ENCODE results near the gene SLC4A4. TPM values are rescaled to one million over a fixed set of nuclear protein-coding genes. Genes with fewer than 3 reads are reported as not detected.
"Not testable (repeated sequence)": the region's sequence is repeated elsewhere in the genome, so short reads cannot be mapped to it uniquely, and the experiment has no call there.

Gene SLC4A4
- total RNA-seq, 2 donors from 2014 or later: 0.32 to 0.76 TPM

- no peaks in the 10 kb centered on the region for H3K4me1 Mint-ChIP-seq
- no peak for ATAC-seq (replicated peaks)
These were observed 38.7 kb downstream of the SLC4A4 start for GRCh38 chr4:71377561-71377960.

GRCh38 chr4:71379126-71379525, 40.3 kb downstream of the SLC4A4 start:
- no peak for ATAC-seq (replicated peaks)
- H3K4me3 Mint-ChIP-seq: no peak overlapping the region
- H3K27me3 Mint-ChIP-seq: no peaks in the 10 kb centered on the region
- H3K27ac Mint-ChIP-seq: no peak overlapping the region
- H3K36me3 Mint-ChIP-seq (ENCODE audit: low read depth): no peaks in the 10 kb centered on the region
- H3K9me3 Mint-ChIP-seq: no peaks in the 10 kb centered on the region
- H3K4me1 Mint-ChIP-seq: no peaks in the 10 kb centered on the region

More at GRCh38 chr4:71377561-71377960, 38.7 kb downstream of the SLC4A4 start:
- no peaks in the 10 kb centered on the region for H3K27me3 Mint-ChIP-seq
- H3K9me3 Mint-ChIP-seq: no peaks in the 10 kb centered on the region
- H3K36me3 Mint-ChIP-seq (ENCODE audit: low read depth): no peaks in the 10 kb centered on the region
- no peak overlapping the region for H3K27ac Mint-ChIP-seq
- no peak overlapping the region for H3K4me3 Mint-ChIP-seq

- Mint-ChIP-seq H3K27ac (no peak overlapping the region), H3K4me1 (no peaks in the 10 kb centered on the region), H3K27me3 (no peaks in the 10 kb centered on the region), H3K36me3 (ENCODE audit: low read depth) (no peaks in the 10 kb centered on the region), H3K9me3 (no peaks in the 10 kb centered on the region), H3K4me3 (no peak overlapping the region)
- no peak for ATAC-seq (replicated peaks)
These were observed 42.0 kb downstream of the SLC4A4 start for GRCh38 chr4:71380788-71381187.

GRCh38 chr4:71382125-71382899, 43.5 kb downstream of the SLC4A4 start:
- ATAC-seq (replicated peaks): no peak
- Mint-ChIP-seq H3K4me1 (no peaks in the 10 kb centered on the region), H3K27me3 (peaks cover 3% of the 10 kb centered on the region), H3K9me3 (no peaks in the 10 kb centered on the region), H3K4me3 (no peak overlapping the region), H3K27ac (no peak overlapping the region), H3K36me3 (ENCODE audit: low read depth) (no peaks in the 10 kb centered on the region)

- H3K4me1 Mint-ChIP-seq: no peaks in the 10 kb centered on the region
- no peaks in the 10 kb centered on the region for H3K9me3 Mint-ChIP-seq
- no peaks in the 10 kb centered on the region for H3K36me3 Mint-ChIP-seq (ENCODE audit: low read depth)
- no peak for ATAC-seq (replicated peaks)
- H3K4me3 Mint-ChIP-seq: no peak overlapping the region
- peaks cover 3% of the 10 kb centered on the region for H3K27me3 Mint-ChIP-seq
- H3K27ac Mint-ChIP-seq: no peak overlapping the region
These were observed 44.2 kb downstream of the SLC4A4 start for GRCh38 chr4:71382900-71383560.

- no peak for ATAC-seq (replicated peaks)
- H3K4me3 Mint-ChIP-seq: no peak overlapping the region
- no peaks in the 10 kb centered on the region for H3K9me3 Mint-ChIP-seq
- H3K27ac Mint-ChIP-seq: no peak overlapping the region
- no peaks in the 10 kb centered on the region for H3K36me3 Mint-ChIP-seq (ENCODE audit: low read depth)
- no peaks in the 10 kb centered on the region for H3K4me1 Mint-ChIP-seq
- H3K27me3 Mint-ChIP-seq: peaks cover 3% of the 10 kb centered on the region
These were observed 45.2 kb downstream of the SLC4A4 start for GRCh38 chr4:71383984-71384383.

- no peaks in the 10 kb centered on the region for H3K36me3 Mint-ChIP-seq (ENCODE audit: low read depth)
- no peak overlapping the region for H3K4me3 Mint-ChIP-seq
- H3K27me3 Mint-ChIP-seq: peaks cover 24% of the 10 kb centered on the region
- H3K27ac Mint-ChIP-seq: no peak overlapping the region
- no peaks in the 10 kb centered on the region for H3K4me1 Mint-ChIP-seq
- no peak for ATAC-seq (replicated peaks)
- H3K9me3 Mint-ChIP-seq: no peaks in the 10 kb centered on the region
These were observed 50.5 kb downstream of the SLC4A4 start for GRCh38 chr4:71389149-71389827.

- no peaks in the 10 kb centered on the region for H3K9me3 Mint-ChIP-seq
- no peak overlapping the region for H3K27ac Mint-ChIP-seq
- no peaks in the 10 kb centered on the region for H3K4me1 Mint-ChIP-seq
- no peak overlapping the region for H3K4me3 Mint-ChIP-seq
- no peaks in the 10 kb centered on the region for H3K36me3 Mint-ChIP-seq (ENCODE audit: low read depth)
- H3K27me3 Mint-ChIP-seq: peaks cover 28% of the 10 kb centered on the region
- ATAC-seq (replicated peaks): no peak
These were observed 53.3 kb downstream of the SLC4A4 start for GRCh38 chr4:71392109-71392508.

DNA sequence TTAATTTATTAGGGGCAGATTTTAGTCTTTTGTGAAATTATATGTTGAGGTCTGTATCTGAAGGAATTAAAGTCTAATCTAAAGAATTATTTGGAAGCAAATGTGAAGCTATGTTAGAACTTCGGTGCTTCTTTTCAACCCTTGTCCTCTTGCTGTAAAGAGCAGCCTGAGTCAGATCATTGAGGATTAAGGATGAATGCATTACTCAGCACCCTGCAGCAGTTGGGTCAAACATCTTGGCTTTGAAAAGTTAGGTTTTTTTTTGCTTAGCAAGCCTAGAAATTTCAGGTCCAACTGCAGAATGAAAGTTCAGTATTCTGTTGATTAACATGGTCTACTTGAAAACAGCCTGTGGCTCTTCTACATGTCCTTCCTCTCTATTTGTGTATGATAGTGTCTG, 57.6 kb downstream of the SLC4A4 start:
- ATAC-seq (replicated peaks): no peak
- Mint-ChIP-seq H3K36me3 (ENCODE audit: low read depth) (no peaks in the 10 kb centered on the region), H3K4me3 (no peak overlapping the region), H3K4me1 (no peaks in the 10 kb centered on the region), H3K27ac (no peak overlapping the region), H3K27me3 (peaks cover 23% of the 10 kb centered on the region), H3K9me3 (no peaks in the 10 kb centered on the region)

GRCh38 chr4:71400810-71401209, 62.0 kb downstream of the SLC4A4 start:
- no peaks in the 10 kb centered on the region for H3K36me3 Mint-ChIP-seq (ENCODE audit: low read depth)

DNA sequence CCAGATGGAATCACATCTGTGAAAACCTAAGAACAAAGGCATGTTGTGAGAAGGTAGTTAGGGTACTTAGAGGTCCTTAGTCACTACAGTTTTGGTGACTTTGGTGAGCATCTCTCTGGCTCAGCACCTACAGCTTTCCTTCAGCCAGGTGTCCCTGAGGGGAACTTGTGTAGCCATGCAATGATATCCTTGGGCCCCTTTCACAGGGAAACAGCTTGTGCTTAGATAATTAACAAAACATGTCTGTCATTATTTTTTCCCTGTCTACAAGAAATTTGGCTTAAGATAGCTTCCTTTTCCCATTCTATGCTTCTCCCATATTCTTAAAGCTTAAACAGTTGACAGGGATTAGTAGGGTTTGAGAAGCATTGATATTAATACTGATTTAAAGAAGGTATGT, 63.8 kb downstream of the SLC4A4 start:
- Mint-ChIP-seq H3K27ac (no peak overlapping the region), H3K36me3 (ENCODE audit: low read depth) (no peaks in the 10 kb centered on the region), H3K27me3 (no peaks in the 10 kb centered on the region), H3K4me1 (no peaks in the 10 kb centered on the region), H3K9me3 (no peaks in the 10 kb centered on the region), H3K4me3 (no peak overlapping the region)
- no peak for ATAC-seq (replicated peaks)

More at GRCh38 chr4:71400810-71401209, 62.0 kb downstream of the SLC4A4 start:
- no peak for ATAC-seq (replicated peaks)
- no peaks in the 10 kb centered on the region for H3K9me3 Mint-ChIP-seq
- no peaks in the 10 kb centered on the region for H3K27me3 Mint-ChIP-seq
- H3K27ac Mint-ChIP-seq: no peak overlapping the region
- H3K4me1 Mint-ChIP-seq: no peaks in the 10 kb centered on the region
- no peak overlapping the region for H3K4me3 Mint-ChIP-seq

DNA sequence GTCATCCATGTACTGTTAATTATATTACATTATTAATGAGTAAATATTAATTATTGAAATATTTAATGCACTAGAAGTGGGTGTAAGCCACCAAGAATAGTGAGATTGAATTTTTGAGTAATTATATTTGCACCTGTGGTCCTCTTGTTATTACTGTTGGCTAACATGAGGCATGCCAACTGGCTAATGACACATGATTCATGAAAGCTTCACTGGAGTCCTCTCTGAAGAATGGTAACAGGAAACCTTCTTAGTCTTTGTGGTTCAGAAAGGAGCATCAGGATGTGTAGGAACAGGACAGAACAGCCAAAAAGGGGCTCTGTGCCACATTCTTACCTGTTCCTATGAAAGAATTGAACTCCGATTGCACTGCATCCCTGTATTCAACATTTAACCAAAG, 65.2 kb downstream of the SLC4A4 start:
- Mint-ChIP-seq H3K4me1 (no peaks in the 10 kb centered on the region), H3K4me3 (no peak overlapping the region), H3K36me3 (ENCODE audit: low read depth) (no peaks in the 10 kb centered on the region), H3K27me3 (no peaks in the 10 kb centered on the region), H3K27ac (no peak overlapping the region), H3K9me3 (peaks cover 7% of the 10 kb centered on the region)
- no peak for ATAC-seq (replicated peaks)

DNA sequence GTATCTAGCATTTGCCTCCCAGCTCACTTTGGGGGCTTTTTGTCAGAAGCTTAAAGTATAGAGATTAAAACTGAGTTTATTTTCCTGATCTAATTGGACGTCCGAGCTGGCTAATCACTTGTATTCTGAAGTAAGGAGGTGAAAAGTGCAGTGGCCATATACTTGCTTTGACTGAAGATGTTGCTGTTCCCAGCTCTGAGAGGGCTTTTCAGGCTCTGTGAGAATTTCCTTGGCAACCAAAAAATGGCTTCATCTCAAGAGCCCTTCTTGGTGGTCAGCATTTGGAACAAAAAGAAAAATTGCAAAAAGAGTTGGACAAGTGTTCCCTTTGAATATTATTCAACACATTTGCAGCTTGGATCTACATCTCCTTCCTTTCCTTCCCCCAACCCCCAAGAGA, 67.0 kb downstream of the SLC4A4 start:
- H3K27me3 Mint-ChIP-seq: no peaks in the 10 kb centered on the region
- H3K27ac Mint-ChIP-seq: no peak overlapping the region
- peaks cover 10% of the 10 kb centered on the region for H3K9me3 Mint-ChIP-seq
- H3K36me3 Mint-ChIP-seq (ENCODE audit: low read depth): no peaks in the 10 kb centered on the region
- no peaks in the 10 kb centered on the region for H3K4me1 Mint-ChIP-seq
- H3K4me3 Mint-ChIP-seq: no peak overlapping the region
- ATAC-seq (replicated peaks): no peak

- Mint-ChIP-seq H3K36me3 (ENCODE audit: low read depth) (no peaks in the 10 kb centered on the region), H3K9me3 (peaks cover 10% of the 10 kb centered on the region), H3K4me3 (no peak overlapping the region), H3K27ac (no peak overlapping the region), H3K4me1 (no peaks in the 10 kb centered on the region), H3K27me3 (no peaks in the 10 kb centered on the region)
- no peak for ATAC-seq (replicated peaks)
These were observed 67.7 kb downstream of the SLC4A4 start for GRCh38 chr4:71406459-71406963.

DNA sequence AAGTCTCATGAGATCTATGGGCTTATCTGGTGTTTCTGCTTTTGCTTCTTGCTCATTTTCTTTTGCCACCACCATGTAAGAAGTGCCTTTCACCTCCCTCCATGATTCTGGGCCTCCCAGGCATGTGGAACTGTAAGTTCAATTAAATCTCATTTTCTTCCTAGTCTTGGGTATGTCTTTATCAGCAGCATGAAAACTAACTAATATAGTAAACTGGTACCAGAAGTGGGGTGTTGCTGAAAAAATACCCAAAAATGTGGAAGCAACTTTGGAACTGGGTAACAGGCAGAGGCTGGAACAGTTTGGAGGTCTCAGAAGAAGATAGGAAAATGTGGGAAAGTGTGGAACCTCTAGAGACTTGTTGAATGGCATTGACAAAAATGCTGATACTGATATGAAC, 70.1 kb downstream of the SLC4A4 start:
- H3K4me1 Mint-ChIP-seq; H3K4me3 Mint-ChIP-seq; H3K9me3 Mint-ChIP-seq; H3K36me3 Mint-ChIP-seq (ENCODE audit: low read depth); ATAC-seq (replicated peaks); H3K27me3 Mint-ChIP-seq; H3K27ac Mint-ChIP-seq: not testable (repeated sequence)
